Measurements from ENCODE around the gene BSN.

Gene BSN

DNA sequence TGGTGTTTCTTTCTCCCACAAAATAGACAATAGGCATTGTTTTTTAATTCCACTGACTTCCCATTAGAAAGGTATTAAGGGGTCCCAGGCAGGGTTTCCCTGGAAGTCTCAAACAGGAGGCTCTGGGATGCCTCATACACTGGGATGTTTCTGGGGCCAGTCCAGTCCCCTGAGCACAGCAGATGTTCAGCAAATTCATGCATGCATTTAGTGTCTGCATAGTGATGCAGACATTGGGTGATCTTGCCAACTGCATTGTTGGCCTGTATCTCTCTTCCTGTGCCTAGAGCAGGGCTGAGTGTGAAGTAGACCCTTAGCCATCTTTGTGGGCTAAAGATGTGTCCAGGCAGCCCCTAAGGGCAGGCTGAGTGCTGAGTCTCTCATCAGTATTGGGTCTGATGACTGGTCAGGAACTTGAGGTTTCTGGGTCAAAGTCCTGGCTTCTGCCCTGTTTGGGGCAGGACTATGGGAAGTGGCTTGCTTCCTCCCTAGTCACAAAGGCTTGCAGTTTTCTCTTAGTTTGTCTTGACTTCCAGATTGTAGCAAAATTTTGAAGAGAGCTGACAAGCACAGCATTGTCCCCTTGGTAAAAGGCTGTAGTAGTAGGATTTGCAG is 56.5 kb downstream of the BSN start:
- no peak overlapping the region for H3K4me3 ChIP-seq (ENCODE audit: low read depth, low read length)
- no peak for TF ChIP-seq CTCF (IDR thresholded peaks at IDR 0.05; ENCODE audit: borderline replicate concordance, insufficient read depth, low read depth, low read length)

- TF ChIP-seq CTCF (IDR thresholded peaks at IDR 0.05; ENCODE audit: borderline replicate concordance, insufficient read depth, low read depth, low read length), result no peak
- no peak overlapping the region for H3K4me3 ChIP-seq (ENCODE audit: low read depth, low read length)
Measured at GRCh38 chr3:49611291-49611690, 57.0 kb downstream of the BSN start.

- no peak for TF ChIP-seq CTCF (IDR thresholded peaks at IDR 0.05; ENCODE audit: borderline replicate concordance, insufficient read depth, low read depth, low read length)
- H3K4me3 ChIP-seq (ENCODE audit: low read depth, low read length), result no peak overlapping the region
Measured at GRCh38 chr3:49611719-49612118, 57.4 kb downstream of the BSN start.

DNA sequence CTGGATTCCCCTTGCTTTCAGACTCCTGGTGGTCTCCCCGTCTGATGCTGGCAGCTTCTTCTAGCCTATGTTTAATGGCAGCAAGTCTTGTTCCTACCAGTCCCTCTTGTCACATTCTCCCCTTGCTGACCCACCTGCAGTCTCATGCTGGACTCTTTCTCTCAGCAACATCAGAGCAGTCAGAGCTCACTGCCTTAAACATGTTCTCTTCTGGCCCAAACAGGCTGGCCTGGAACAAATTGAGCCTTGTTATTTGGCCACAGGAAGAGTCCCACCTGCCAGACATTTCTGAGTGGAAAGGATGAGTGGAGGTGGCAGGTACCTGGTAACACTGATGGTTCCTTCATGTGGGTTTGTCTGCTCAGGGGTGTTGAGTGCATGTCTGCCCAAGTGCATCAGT is 60.7 kb downstream of the BSN start:
- no peak for TF ChIP-seq CTCF (IDR thresholded peaks at IDR 0.05; ENCODE audit: borderline replicate concordance, insufficient read depth, low read depth, low read length)
- H3K4me3 ChIP-seq (ENCODE audit: low read depth, low read length), result no peak overlapping the region

GRCh38 chr3:49616061-49616460 is 61.8 kb downstream of the BSN start:
- no peak for TF ChIP-seq CTCF (IDR thresholded peaks at IDR 0.05; ENCODE audit: borderline replicate concordance, insufficient read depth, low read depth, low read length)
- H3K4me3 ChIP-seq (ENCODE audit: low read depth, low read length), result no peak overlapping the region

DNA sequence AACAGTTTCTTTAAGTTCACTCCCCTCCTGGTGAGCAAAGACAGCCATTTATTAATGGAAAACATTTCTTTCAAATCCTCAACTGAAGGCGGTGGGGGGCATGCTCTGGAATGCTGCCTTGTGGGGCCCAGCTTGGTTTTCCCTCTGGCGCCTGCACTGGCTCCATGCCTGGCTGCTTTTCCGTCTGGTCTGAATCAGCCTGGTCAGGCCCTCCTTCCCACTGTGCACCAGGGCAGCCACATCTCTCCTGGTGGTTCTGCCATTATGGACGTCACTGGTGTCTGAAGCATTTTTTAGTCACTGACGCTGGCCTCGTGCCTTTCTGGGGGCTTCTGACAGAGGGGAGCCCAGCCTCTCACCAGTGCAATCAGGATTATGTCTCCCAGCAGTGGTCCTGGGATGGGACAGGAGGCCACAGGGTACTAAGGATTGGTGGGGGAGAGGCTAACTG is 62.2 kb downstream of the BSN start:
- TF ChIP-seq CTCF (IDR thresholded peaks at IDR 0.05; ENCODE audit: borderline replicate concordance, insufficient read depth, low read depth, low read length), result no peak
- H3K4me3 ChIP-seq (ENCODE audit: low read depth, low read length), result no peak overlapping the region

GRCh38 chr3:49617390-49618013 is 63.2 kb downstream of the BSN start:
- TF ChIP-seq CTCF (IDR thresholded peaks at IDR 0.05; ENCODE audit: borderline replicate concordance, insufficient read depth, low read depth, low read length), result no peak

More at GRCh38 chr3:49617390-49618013, 63.2 kb downstream of the BSN start:
- H3K4me3 ChIP-seq (ENCODE audit: low read depth, low read length), result no peak overlapping the region
